HPDE6-E6E7 (cell line): ENCODE data around the gene LLGL2.
"Not testable (repeated sequence)": the region's sequence is repeated elsewhere in the genome, so short reads cannot be mapped to it uniquely, and the experiment has no call there.

ENCODE experiments used
- DNase-seq: peaks from one replicate; pipeline ENCODE4 v3.0.0; 2011; ENCODE audit warnings: missing footprints; ENCODE audit errors: extremely low spot score

Gene LLGL2

GRCh38 chr17:75590849-75591721 lies 65.6 kb downstream of the LLGL2 start:
- no peak for DNase-seq

DNA sequence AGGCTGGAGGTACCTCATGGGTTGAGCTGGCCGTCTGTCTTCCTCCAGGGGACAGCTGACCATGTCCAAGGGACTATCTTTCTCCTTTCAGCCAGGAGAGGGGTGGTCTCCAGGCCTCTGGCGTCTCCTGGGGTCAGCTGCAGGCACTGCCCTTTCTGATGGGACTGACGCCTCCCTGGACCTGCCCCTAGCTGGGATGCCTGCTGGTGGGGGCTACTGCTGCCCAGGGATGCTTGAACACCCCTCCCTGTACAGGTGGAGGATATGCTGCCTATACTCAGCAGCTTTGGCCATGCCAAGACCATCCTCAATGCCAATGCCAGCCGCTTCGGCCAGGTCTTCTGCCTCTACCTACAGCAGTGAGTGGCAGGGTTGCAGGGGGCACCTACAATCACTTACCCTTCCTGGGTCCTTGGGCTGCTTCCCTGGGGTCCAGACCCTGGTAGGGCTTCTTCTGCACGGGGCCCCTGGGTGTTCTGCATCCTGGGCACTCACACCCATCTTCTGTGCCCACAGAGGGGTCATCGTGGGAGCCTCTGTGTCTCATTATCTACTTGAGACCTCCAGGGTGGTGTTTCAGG lies 66.3 kb downstream of the LLGL2 start:
- no peak for DNase-seq

GRCh38 chr17:75592348-75593020 lies 67.0 kb downstream of the LLGL2 start:
- DNase-seq, result no peak

GRCh38 chr17:75593430-75593829 lies 67.9 kb downstream of the LLGL2 start:
- DNase-seq, result not testable (repeated sequence)

GRCh38 chr17:75594499-75595283 lies 69.2 kb downstream of the LLGL2 start:
- DNase-seq, result no peak

GRCh38 chr17:75595284-75595919 lies 69.9 kb downstream of the LLGL2 start:
- no peak for DNase-seq

GRCh38 chr17:75595920-75596313 lies 70.4 kb downstream of the LLGL2 start:
- DNase-seq, result no peak

- DNase-seq, result no peak
Measured at GRCh38 chr17:75596320-75597087, 71.0 kb downstream of the LLGL2 start.

GRCh38 chr17:75601057-75601987 lies 75.8 kb downstream of the LLGL2 start:
- peak; percentile 41 for DNase-seq

GRCh38 chr17:75602644-75603043 lies 77.1 kb downstream of the LLGL2 start:
- DNase-seq, result no peak

DNA sequence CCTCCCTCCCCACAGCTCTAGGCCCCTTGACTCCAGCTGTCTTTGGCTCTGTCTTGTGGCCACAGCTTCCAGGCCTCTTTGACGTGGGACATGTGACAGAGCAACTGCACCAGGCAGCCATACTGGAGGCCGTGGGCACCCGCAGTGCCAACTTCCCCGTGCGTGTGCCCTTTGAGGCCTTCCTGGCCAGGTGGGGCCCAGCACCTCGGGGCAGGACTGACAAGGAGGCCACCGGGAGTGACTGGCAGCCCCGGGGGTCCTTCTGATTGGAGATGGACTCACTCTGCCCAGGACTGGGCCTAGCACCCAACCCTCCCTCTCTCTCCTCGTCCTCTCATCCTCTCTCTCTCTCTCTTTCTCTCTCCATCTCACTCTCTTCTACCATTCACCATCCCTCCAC lies 77.6 kb downstream of the LLGL2 start:
- DNase-seq, result no peak

DNA sequence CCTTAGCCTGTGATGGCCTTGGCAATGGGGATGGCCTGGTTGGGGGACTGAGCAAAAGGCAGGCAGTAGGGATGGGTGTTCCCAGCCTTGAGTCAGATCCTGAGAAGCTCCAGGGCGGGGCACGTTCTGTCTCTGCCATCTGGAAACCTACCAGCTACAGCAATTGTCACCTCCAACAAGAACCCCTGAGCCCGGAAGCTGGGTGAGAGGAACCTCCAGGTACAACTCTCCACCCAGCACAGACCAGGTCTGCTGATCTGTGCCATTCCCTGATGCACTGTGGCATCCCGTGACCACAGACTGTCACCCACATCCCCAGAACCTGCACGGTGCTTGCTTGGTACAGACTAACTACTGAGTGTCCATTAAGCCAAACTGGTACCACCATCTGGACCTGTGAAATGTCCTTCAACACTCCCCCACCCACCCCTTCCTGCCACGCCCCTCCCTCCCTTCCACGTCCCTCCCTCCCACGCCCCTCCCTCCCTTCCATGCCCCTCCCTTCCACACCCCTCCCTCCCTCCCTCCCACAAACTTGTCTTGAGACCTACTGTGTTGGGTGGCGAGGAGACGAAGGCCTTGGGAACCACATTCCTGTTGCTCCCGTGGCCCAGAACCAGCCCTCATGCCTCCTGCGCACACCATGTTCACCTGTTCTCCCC lies 78.7 kb downstream of the LLGL2 start:
- DNase-seq, result no peak

DNA sequence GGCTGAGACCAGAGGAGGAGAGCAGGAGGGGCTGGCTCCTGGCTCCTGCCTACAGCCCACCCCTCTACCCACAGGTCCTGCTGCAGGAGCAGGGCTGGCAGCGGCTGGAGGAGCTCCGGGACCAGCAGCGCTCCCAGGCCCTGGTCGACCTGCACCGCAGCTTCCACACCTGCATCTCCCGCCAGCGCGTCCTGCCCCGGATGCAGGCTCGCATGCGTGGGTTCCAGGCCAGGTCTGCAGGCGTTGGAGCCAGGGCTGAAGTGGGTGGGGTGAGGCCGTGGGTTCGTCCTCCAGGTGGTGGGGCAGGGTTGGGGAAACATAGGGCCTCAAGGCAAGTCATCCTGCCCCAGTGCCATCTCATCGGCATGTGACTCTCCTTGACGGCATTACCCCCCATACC lies 80.3 kb downstream of the LLGL2 start:
- DNase-seq, result no peak

DNA sequence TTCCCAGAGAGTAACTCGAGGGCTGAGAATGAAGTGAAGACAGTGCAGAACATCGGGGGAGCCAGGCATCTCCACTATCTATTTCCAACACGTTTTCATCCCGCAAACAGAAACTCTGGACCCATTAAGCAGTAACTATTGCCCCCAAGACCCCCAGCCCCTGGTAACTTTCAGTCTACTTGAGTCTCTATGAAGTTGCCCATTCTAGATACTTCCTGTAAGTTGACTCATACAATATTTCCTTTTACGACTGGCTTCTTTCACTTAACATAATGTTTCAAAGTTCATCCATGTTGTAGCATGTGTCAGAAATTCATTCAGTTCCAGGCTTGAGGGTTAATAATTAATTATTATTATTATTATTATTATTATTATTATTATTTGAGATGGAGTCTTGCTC lies 81.6 kb downstream of the LLGL2 start:
- no peak for DNase-seq

GRCh38 chr17:75610103-75610984 lies 84.8 kb downstream of the LLGL2 start:
- DNase-seq, result no peak

- no peak for DNase-seq
Measured at GRCh38 chr17:75611851-75612429, 86.4 kb downstream of the LLGL2 start.

DNA sequence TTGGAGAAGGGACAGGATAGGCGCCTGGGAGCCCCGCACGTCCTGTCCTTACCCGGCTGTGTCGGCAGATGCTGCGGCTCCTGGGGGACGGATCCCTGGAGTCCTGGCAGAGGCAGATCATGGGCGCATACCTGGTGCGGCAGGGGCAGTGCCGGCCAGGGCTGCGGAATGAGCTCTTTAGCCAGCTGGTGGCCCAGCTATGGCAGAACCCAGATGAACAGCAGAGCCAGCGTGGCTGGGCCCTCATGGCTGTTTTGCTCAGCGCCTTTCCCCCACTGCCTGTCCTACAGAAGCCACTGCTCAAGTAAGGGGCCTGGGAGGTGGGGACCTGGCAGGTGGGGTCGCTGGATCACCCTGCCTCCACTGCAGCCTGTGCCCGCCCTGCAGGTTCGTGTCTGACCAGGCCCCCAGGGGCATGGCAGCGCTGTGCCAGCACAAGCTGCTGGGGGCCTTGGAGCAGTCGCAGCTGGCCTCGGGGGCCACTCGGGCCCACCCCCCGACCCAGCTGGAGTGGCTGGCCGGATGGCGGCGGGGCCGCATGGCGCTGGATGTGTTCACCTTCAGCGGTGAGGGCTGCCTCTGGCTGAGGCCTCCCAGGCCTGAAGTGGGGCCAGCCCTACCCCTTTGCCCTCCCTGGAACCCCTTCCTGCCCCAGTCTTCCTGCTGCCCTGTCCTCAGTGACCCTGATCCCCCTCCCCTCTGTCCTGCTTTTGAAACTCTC lies 87.6 kb downstream of the LLGL2 start:
- no peak for DNase-seq
